CD4-positive, alpha-beta T cell (primary cell): ENCODE measurements around the gene TMEM107. TPM values are rescaled to one million over a fixed set of nuclear protein-coding genes. Genes with fewer than 3 reads are reported as not detected.

ENCODE experiments used
- ATAC-seq: fragments of 200-7000 bp; cut with Tn5 transposase; one replicate; pipeline ENCODE4 v1.10.0; 2022; ENCODE audit warnings: mild to moderate bottlenecking; ENCODE audit not compliant: poor library complexity
- CTCF ChIA-PET: fragments of 350-600 bp; sonication (Branson Sonifier 250); formaldehyde crosslinking; loops from one replicate; lab custom pipeline; 2021; ENCODE audit warnings: antibody characterized with exemption, inconsistent platforms; lab: Charles Lee
- POLR2A ChIA-PET: fragments of 350-600 bp; sonication (Branson Sonifier 250); formaldehyde crosslinking; loops from one replicate; lab custom pipeline; 2021; ENCODE audit warnings: antibody characterized with exemption, inconsistent platforms; lab: Charles Lee
- DNase-seq, 14 experiments: peaks; one replicate each; pipeline ENCODE4 v3.0.0-alpha.2; 2013 to 2020; ENCODE audit warnings: mixed read lengths in 2 of 14
- H3K27ac ChIP-seq, 2 donors: one replicate each; pipeline versions ENCODE4 v1.5.1 to v1.7.0; 2013; ENCODE audit warnings: low read length in 2 of 2, low read depth in 1 of 2, mild to moderate bottlenecking in 1 of 2
- H3K27me3 ChIP-seq, 2 experiments: 1 replicate in 1 of 2; 2 replicates in 1 of 2; pipeline versions ENCODE4 v1.6.1 to v1.7.0; 2013; ENCODE audit warnings: low read length in 2 of 2, control low read depth in 1 of 2, mild to moderate bottlenecking in 1 of 2, moderate library complexity in 1 of 2; ENCODE audit not compliant: insufficient read depth in 2 of 2, control insufficient read depth in 1 of 2
- H3K36me3 ChIP-seq: one replicate; pipeline ENCODE4 v1.6.1; 2013; ENCODE audit warnings: low read length, control low read depth; ENCODE audit not compliant: insufficient read depth
- H3K4me1 ChIP-seq: one replicate; pipeline ENCODE4 v1.6.1; 2013; ENCODE audit warnings: low read length, control low read depth; ENCODE audit not compliant: insufficient read depth
- H3K4me3 ChIP-seq: one replicate; pipeline ENCODE4 v1.5.1; 2013; ENCODE audit warnings: mild to moderate bottlenecking, low read length, moderate library complexity
- H3K9me3 ChIP-seq, 2 experiments: 1 replicate in 1 of 2; 2 replicates in 1 of 2; pipeline versions ENCODE4 v1.6.1 to v1.7.0; 2013; ENCODE audit warnings: low read length in 2 of 2, mild to moderate bottlenecking in 2 of 2, control low read depth in 1 of 2, moderate library complexity in 1 of 2; ENCODE audit not compliant: control insufficient read depth in 1 of 2, insufficient read depth in 1 of 2
- H3K27ac Mint-ChIP-seq: one replicate; pipeline ENCODE4 v1.8.0; 2020; ENCODE audit warnings: mixed read lengths
- H3K27me3 Mint-ChIP-seq: one replicate; pipeline ENCODE4 v1.8.0; 2021; ENCODE audit warnings: mixed read lengths
- H3K36me3 Mint-ChIP-seq: one replicate; pipeline ENCODE4 v1.8.0; 2021; ENCODE audit warnings: low read depth, mixed read lengths
- H3K4me1 Mint-ChIP-seq: one replicate; pipeline ENCODE4 v1.8.0; 2021; ENCODE audit warnings: low read depth, mixed read lengths
- H3K4me3 Mint-ChIP-seq: one replicate; pipeline ENCODE4 v1.8.0; 2020; ENCODE audit warnings: mild to moderate bottlenecking, mixed read lengths
- H3K9me3 Mint-ChIP-seq: one replicate; pipeline ENCODE4 v1.8.0; 2020; ENCODE audit warnings: mixed read lengths
- intact Hi-C, 2 experiments: fragments of 100-400 bp; cut with DNase I in 1 of 2; cut with micrococcal nuclease in 1 of 2; formaldehyde crosslinking; loops; one replicate each; pipeline versions ENCODE4 v1.15.1 to v1.9.0; 2023 to 2025; cut with DNase I, micrococcal nuclease
- total RNA-seq, 174 experiments: library from RNA in 2 of 174; stranded (reverse) in 2 of 174; gene quantifications; one replicate each; pipeline ENCODE4 v1.2.3 and lab custom pipeline; 2021 to 2026
- TF ChIP-seq, protein P1 (sequence below): fragments of 200-600 bp; IDR thresholded peaks from one replicate; pipeline ENCODE4 v1.8.0; 2022; ENCODE audit warnings: antibody characterized with exemption, mild to moderate bottlenecking

The TMEM107 gene
- total RNA-seq, 2 experiments from 2014 or later: 12.2 to 12.9 TPM

GRCh38 chr17:8160741-8161221 lies 15.4 kb downstream of the TMEM107 start:
- Histone ChIP-seq H3K4me3 (peak overlapping the region; percentile 86), H3K9me3 (no peaks in the 10 kb centered on the region), H3K4me1 (peaks cover 82% of the 10 kb centered on the region), H3K27ac (peak overlapping the region; percentile 94 to 96), H3K27me3 (no peaks in the 10 kb centered on the region), H3K36me3 (peaks cover 31% of the 10 kb centered on the region)
- Mint-ChIP-seq H3K4me3 (peak overlapping the region; percentile 95), H3K27me3 (no peaks in the 10 kb centered on the region), H3K27ac (no peak overlapping the region), H3K4me1 (peaks cover 62% of the 10 kb centered on the region), H3K36me3 (peaks cover 43% of the 10 kb centered on the region), H3K9me3 (no peaks in the 10 kb centered on the region)
- intact Hi-C loops: loop anchor here in 1 of 2 experiments (5.0 kb wide), 1 partner anchor 38 kb away; the partner anchor contains the start of gene HES7
- ATAC-seq: no peak
- DNase-seq: peak in 1 of 14 experiments; percentile 9
- TF ChIP-seq, protein P1, sequence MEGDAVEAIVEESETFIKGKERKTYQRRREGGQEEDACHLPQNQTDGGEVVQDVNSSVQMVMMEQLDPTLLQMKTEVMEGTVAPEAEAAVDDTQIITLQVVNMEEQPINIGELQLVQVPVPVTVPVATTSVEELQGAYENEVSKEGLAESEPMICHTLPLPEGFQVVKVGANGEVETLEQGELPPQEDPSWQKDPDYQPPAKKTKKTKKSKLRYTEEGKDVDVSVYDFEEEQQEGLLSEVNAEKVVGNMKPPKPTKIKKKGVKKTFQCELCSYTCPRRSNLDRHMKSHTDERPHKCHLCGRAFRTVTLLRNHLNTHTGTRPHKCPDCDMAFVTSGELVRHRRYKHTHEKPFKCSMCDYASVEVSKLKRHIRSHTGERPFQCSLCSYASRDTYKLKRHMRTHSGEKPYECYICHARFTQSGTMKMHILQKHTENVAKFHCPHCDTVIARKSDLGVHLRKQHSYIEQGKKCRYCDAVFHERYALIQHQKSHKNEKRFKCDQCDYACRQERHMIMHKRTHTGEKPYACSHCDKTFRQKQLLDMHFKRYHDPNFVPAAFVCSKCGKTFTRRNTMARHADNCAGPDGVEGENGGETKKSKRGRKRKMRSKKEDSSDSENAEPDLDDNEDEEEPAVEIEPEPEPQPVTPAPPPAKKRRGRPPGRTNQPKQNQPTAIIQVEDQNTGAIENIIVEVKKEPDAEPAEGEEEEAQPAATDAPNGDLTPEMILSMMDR: no peak
- CTCF ChIA-PET: interaction anchor here (1.8 kb wide), 1 partner anchor 22 kb away, joined by 7 read pairs; no protein-coding TSS in a partner anchor
- POLR2A ChIA-PET: interaction anchor here (1.3 to 16.4 kb wide), 6 partner anchors 9 to 61 kb away, joined by 3 to 419 read pairs (median 67); partner anchors contain the start of genes ALOXE3, BORCS6, PER1 and TMEM107

GRCh38 chr17:8160224-8160577 lies 16.0 kb downstream of the TMEM107 start:
- intact Hi-C loops: loop anchor here in 1 of 2 experiments (5.0 kb wide), 1 partner anchor 38 kb away; the partner anchor contains the start of gene HES7
- Mint-ChIP-seq H3K27me3 (no peaks in the 10 kb centered on the region), H3K4me3 (peak overlapping the region; percentile 82), H3K27ac (no peak overlapping the region), H3K4me1 (peaks cover 65% of the 10 kb centered on the region), H3K9me3 (no peaks in the 10 kb centered on the region), H3K36me3 (peaks cover 47% of the 10 kb centered on the region)
- ATAC-seq: no peak
- Histone ChIP-seq H3K27ac (peak overlapping the region; percentile 1 to 94), H3K4me3 (no peak overlapping the region), H3K36me3 (peaks cover 31% of the 10 kb centered on the region), H3K4me1 (peaks cover 82% of the 10 kb centered on the region), H3K27me3 (no peaks in the 10 kb centered on the region), H3K9me3 (no peaks in the 10 kb centered on the region)
- CTCF ChIA-PET: no interaction called here
- peak in 1 of 14 experiments; percentile 10 for DNase-seq
- TF ChIP-seq, protein P1: no peak
- POLR2A ChIA-PET: interaction anchor here (1.1 to 16.4 kb wide), 6 partner anchors 14 to 62 kb away, joined by 4 to 419 read pairs (median 67); partner anchors contain the start of genes ALOXE3, BORCS6, HES7 and TMEM107

DNA sequence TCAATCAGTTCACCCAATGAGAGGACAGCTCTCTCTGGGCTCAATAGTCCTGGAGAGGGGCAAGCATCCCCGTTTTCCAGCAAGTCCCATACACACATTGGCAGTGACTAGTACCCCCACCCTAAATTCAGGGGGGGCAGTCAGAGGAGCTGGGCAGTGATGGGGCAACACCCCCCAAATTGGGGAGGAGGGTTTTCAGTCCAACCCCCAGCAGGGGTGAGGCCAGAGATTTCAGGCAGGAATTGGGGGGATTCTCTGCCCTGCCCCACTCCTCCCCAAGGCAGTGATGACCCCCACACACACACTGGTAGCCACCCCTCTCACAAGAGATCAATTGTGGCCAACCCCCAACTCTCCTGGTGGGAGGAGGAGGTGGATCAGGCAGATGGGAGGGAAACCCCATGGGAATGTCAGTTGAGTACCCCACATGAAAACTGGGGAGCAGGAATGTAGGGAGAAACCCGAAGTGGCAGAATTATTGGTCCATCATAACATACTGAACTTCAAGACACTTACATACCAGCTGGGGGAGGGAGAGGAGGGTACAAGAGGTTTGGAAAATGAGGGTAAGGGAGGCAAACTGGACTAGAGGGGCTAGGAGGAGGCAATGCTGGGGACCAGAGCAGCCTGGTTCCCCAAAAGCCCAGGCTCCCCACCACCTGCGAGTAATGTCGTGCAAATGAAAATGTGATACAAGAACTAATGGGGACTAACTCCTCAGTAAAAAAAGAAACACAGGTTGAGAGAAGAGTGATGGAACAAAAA lies 16.5 kb downstream of the TMEM107 start:
- H3K27ac ChIP-seq: peak overlapping the region; percentile 10 to 81
- H3K36me3 Mint-ChIP-seq: peaks cover 53% of the 10 kb centered on the region
- peak overlapping the region; percentile 82 for H3K4me3 Mint-ChIP-seq
- intact Hi-C loops: loop anchor here (2.0 to 10.0 kb wide), 6 partner anchors 27 to 675 kb away; partner anchors contain the start of genes CTC1 (in 1 of the 2), HES7 (in 1 of the 2), KDM6B (in 1 of the 2) and PFAS (in 1 of the 2)
- no peak overlapping the region for H3K4me3 ChIP-seq
- H3K27me3 ChIP-seq: no peaks in the 10 kb centered on the region
- H3K9me3 ChIP-seq: no peaks in the 10 kb centered on the region
- POLR2A ChIA-PET: interaction anchor here (1.0 to 16.4 kb wide), 9 partner anchors 15 to 63 kb away, joined by 3 to 419 read pairs (median 29); partner anchors contain the start of genes ALOXE3, BORCS6, HES7 and TMEM107
- peaks cover 82% of the 10 kb centered on the region for H3K4me1 ChIP-seq
- H3K36me3 ChIP-seq: peaks cover 31% of the 10 kb centered on the region
- no peak for ATAC-seq
- no peak overlapping the region for H3K27ac Mint-ChIP-seq
- H3K4me1 Mint-ChIP-seq: peaks cover 65% of the 10 kb centered on the region
- H3K27me3 Mint-ChIP-seq: no peaks in the 10 kb centered on the region
- CTCF ChIA-PET: interaction anchor here (1.4 to 2.0 kb wide), 4 partner anchors 8 to 136 kb away, joined by 5 to 17 read pairs (median 9); partner anchors contain the start of gene SLC25A35
- H3K9me3 Mint-ChIP-seq: no peaks in the 10 kb centered on the region
- TF ChIP-seq, protein P1: no peak
- peak in 2 of 14 experiments; percentile 11 to 36 for DNase-seq
